Measurements from ENCODE around the gene MED8.

GRCh38 chr1:43426221-43426620, 36.6 kb upstream of the MED8 start:
- no peak for TF ChIP-seq CTCF (IDR thresholded peaks at IDR 0.05 in 2 of 3, conservative IDR thresholded peaks at IDR 0.05 in 1 of 3; ENCODE audit: borderline replicate concordance in 1 of 3, insufficient read depth in 1 of 3, low read depth in 2 of 3, low read length in 2 of 3)
- no peak for TF ChIP-seq ELF1 (IDR thresholded peaks at IDR 0.05; ENCODE audit: borderline replicate concordance, low read depth)
- no peak for TF ChIP-seq TCF7L2 (IDR thresholded peaks at IDR 0.05; ENCODE audit: borderline replicate concordance, extremely low read depth, insufficient read depth, insufficient read length)
- no peak for TF ChIP-seq SIN3A (IDR thresholded peaks at IDR 0.05; ENCODE audit: low read depth)
- TF ChIP-seq YY1 (IDR thresholded peaks at IDR 0.05; ENCODE audit: extremely low read depth, insufficient replicate concordance, low read depth, low read length): no peak
- no peak for TF ChIP-seq FOSL1 (IDR thresholded peaks at IDR 0.05; ENCODE audit: low read depth)
- TF ChIP-seq RAD21 (IDR thresholded peaks at IDR 0.05; ENCODE audit: low read depth): no peak
- no peak for TF ChIP-seq ZNF274 (IDR thresholded peaks at IDR 0.05; ENCODE audit: low read depth, low read length)

All from HCT116 (cell line).